NCI-H82 treated with DMSO at 0.1 percent for 48 hours (cell line): ENCODE data around the gene CRMP1.

Experiments used
- DNase-seq: peaks from one replicate; lab custom pipeline; 2025; ENCODE audit not compliant: unreplicated experiment; lab: John Stamatoyannopoulos, UW

Gene CRMP1

DNA sequence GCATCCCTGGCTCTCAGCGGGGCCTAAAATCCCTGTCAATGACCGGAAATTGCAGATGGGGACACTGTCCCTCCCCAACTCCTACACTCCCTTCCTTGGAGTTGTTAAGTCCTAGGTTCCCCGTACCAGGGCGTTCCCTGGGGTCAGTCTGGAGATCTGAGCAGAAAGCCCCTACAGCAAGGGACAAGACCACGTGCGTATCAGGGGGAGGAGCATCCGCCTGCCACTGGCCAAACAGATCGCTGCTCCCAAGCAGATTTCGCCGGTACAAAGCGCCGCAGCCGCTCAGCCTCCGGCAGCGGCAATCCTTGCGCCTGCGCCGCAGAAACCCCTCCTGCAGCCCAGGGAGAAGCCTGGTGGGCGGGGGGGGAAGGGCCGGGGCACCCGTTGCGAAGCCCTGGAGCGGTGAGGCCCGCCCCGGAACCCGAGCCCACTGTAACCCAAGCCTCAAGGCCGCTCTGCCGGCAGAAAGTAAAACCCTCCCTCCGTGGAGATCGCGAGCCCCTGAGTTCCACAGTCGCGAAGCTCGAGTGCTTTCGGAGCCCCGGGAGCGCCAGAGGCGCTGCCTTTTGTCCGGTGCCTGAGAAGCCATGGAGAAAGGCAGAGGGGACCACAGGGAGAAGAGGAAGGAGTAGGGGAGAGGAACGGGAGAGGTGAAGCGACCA lies 2.7 kb downstream of the CRMP1 start:
- DNase-seq = peak; percentile 75

- DNase-seq = no peak
Observed at GRCh38 chr4:5889002-5889696, 3.7 kb downstream of the CRMP1 start.

- peak; percentile 19 for DNase-seq
Observed at GRCh38 chr4:5888222-5889001, 4.5 kb downstream of the CRMP1 start.

DNA sequence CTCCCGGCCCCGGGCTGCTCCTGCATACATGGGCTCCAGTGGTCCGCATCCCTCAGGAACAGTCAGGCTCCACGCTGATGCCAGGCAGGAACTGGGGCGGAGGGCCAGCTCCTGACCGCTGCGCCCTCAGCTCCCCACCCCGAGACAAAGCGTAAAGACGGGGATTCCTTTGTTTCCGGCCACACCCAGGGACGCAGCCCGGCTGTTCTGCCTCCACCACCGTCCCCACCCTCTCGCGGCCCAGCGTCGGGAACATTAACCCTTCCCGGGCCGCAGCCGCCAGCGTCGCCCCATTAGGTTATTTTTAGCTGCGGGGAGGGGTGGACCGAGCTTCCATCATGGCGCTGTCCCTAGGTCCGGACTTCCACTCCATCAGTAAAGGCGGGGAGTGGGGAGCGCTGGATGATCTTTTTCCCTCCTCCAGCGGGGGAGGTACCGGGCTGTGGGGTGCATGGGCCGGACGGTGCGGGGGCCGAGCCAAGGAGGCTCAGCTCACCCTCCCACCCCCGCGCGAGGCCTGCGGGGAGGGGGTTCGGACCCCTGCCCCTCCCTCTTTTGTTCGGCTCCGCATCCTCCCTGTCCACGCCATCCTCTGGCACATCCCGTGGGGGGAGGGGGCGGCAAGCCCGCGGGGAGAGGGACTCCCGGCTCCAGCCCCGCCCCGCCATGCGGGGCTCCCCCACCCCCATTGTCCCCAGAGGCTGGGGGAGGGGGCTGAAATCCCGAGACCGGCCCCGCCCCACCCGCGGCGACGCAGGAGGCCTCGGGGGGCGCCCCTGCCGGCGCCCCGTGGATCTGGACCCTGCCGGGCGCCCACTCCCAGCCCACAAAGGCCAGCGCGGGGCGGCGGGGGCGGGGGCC lies 5.3 kb downstream of the CRMP1 start:
- DNase-seq = no peak

DNA sequence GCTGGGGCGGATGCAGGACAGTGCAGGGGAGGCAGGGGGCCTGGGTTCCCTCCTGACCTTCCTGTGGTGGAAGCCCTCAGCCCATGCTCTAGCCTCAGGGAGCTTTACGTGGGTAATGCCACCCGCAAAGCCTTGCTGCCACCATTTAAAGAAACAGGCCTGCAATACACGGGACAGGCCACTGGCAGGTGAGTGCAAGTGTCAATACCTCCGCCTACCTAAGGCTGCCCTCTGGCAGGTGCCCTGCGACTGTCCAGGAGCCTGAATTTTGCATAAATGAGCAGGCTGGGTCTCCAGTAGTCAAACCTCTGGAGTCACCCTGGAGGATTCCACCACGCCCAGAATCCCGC lies 5.9 kb downstream of the CRMP1 start:
- DNase-seq = no peak

DNA sequence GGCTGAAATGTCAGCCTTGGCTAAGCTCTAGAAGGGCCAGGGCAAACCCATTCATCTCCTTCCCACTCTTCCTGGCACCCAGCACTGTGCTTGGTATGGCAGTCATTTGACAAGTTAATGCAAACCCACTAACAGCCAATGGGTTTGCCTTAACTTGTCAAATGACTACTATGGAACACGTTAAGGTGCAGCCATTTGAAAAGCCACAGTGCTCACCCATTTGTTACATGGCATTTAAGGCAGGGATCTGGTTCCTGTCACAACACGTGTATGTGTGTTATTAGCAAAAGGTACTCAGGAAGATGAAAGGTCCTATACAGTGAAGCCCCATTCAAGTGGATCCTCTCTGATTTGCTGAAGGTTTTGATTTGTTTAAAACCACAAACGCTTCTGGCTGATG lies 7.2 kb downstream of the CRMP1 start:
- DNase-seq = no peak

GRCh38 chr4:5884796-5885195 lies 8.1 kb downstream of the CRMP1 start:
- no peak for DNase-seq

- peak; percentile 11 for DNase-seq
Observed at GRCh38 chr4:5883916-5884315, 9.0 kb downstream of the CRMP1 start.

- no peak for DNase-seq
Observed at GRCh38 chr4:5882947-5883346, 9.9 kb downstream of the CRMP1 start.

DNA sequence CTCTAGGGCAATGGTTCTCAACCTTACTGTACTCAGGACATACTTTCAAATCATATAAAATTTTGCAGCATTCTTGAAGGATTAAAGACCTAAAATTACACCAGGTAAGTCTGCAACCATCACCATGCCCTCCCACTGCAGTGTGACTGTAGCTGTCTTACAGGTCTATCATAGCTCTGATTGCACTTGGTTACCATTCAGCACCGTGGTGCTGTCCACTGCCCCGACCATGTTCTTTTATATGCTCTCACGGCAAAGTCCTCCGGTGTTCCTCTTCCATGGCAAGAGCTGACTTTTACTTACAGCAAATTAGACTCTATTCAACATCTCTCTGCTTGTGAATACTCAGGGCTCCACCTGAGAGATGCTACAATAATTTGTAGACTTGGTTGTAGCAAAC lies 11.5 kb downstream of the CRMP1 start:
- no peak for DNase-seq

DNA sequence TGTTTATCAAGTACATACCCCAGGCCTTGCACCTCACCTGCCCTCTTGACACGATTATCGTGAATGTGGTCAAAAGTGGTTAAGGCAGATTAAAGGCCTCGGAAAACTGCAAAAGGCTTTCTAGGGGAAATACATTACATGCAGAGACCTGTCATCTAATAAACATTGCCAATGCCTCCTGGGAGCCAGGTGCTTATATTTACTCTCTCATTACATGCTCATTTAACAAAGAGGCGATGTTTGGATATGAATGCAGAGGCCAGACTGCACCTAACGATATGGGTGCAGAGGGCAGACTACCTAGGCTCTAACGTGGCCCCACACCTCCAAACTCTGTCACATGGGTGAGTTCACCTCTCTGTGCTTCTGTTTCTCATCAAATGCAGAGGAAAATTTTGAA lies 14.5 kb downstream of the CRMP1 start:
- DNase-seq = no peak

DNA sequence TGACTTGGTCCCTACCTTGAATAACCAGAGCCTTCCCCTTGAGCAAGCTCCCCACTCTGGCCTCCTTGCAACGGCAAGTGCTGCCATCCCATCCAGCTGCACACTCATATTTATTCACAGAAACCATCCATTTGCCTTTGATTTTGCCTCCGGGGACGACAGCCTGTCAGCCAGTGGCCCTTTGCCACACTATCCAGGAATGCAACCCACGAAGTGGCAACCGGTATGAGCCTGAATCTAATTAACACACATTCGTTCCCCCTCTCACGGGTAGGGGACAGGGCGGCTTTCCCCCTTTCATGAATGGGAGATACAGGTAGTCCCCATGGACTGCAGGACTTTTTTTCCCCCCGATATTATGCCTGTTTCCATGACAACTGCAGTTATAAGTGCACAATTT lies 15.5 kb downstream of the CRMP1 start:
- no peak for DNase-seq

- no peak for DNase-seq
Observed at GRCh38 chr4:5874811-5875449, 18.0 kb downstream of the CRMP1 start.

DNA sequence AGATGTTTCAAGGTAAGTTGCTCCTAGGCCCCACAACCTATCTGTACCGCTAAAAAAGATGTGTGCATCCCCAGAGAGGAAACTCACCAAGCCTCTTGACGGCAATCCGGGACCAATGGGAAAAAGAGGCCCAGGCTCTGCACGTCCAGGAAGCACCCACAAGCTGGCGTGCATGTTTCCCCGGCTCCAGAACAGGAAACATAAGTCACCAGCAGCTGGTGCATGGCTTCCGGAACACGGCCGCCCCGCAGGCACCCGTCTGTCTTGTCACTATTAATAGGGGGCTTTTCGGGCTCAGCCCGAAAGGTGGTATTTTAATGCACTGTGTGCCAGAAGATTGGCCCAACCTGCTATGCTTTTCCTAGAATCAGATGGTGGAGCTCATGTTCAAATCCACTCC lies 22.2 kb downstream of the CRMP1 start:
- no peak for DNase-seq

DNA sequence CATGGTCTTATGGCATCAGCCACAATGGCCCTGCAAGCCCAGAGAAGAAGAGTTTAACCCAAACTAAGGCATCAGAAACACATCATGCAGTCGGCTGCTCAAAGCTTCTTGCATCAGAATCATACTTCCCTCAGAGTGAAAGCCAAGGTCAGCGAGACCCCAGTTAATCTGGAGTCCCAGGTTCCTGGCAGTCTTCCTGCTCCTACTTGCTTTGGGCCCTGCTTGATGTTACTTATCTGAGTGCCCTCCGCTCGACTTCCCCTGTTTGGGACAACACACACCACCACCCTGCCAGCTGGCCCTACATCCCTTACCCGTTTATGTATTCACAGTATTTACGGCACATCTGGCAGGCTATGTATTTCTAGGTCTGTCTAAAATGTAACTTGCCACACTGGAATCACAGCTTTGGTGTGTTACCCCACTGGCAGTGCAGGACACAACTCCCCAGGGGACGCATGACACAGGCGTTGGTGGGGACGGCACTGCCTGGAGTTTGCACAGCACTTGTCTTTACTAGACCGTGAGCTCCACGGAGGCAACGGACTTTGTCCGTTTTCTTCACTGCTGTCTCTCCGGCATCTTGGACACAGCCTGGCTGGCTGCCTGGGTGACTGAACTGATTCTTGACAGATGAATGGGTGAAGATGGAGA lies 22.8 kb downstream of the CRMP1 start:
- DNase-seq = no peak

DNA sequence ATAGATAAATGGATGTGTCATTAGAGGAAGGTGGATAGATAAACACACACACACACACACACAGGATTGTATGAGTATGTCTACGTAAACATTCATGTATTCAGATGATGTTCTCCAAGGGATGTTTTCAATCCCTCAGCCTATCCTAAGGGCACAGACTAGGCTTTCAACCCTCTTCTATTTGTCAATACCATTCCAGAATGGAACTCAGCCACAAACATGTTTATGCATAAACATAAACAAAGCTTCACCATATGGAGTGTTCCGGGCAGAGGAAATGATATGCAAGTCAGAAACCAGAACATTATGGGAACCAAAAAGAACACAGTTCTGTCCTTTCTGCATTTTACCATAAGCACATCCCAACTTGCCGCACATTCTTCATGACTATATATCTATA lies 25.0 kb downstream of the CRMP1 start:
- no peak for DNase-seq

DNA sequence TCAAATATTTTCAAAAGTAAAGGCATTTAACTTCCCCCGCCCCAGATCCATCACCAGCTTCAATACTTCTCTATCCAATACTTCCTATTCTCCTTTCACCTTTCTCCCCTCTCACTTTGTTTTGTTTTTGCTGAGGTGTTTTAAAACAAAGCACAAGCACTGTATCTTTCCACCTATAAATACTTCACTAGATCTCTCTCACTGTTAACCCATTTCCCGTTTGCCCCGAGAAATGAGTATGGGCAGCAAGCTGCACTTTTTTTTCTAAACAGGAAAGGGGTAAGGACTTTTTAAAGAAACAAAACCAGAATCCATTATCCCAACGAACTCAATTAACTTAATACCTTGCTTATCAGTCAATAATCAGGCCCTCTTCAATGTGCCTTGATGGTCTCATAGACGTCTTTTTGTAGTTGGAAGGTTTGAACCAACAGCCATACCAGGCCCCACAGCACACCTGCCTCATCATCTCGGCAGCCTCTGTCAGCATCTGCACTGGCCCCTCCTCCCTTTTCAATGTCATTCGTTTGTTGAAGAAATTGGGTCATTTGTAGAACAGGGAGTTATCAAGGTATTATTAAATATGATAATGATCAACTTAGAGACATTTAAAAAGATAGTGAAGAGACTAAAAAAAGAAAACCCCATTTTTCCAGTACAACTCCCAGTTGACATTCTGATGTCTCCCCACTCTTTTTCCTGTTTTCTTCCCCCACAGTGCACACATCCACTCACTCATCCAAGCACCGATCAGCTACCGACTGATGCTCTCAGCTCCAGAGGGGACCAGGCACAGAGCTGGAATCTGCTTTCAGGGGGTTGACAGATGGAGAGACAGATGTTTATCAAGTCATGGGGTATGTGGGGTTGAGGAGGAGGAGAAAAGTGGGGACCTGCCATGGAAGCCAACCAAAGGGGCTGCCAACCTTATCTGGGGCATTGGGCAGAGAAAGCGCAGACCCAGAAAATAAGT lies 25.8 kb downstream of the CRMP1 start:
- DNase-seq = no peak

- no peak for DNase-seq
Observed at GRCh38 chr4:5865896-5866599, 26.8 kb downstream of the CRMP1 start.
